Measurements from ENCODE around the gene CDC42EP5.

DNA sequence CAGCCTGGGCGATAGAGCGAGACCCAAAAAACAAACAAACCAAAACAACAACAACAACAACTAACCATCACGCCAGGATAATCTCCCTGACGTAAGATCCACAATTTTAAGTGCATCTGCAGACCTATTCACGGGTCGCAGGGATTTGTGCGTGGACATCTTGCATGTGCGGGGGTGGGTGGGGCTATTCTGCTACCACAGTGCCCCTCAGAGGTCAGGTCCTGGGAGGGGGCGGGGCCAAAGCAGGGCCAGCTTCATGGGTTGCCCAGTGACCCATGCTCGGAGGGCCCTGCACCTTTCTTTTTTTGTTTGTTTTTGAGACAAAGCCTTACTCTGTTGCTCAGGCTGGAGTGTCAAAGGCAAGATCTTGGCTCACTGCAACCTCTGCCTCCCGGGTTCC is 2.6 kb upstream of the CDC42EP5 start:
- TF ChIP-seq POLR2A (IDR thresholded peaks at IDR 0.05; ENCODE audit: low read depth, low read length) (no peak), POLR2AphosphoS5 (IDR thresholded peaks at IDR 0.05; ENCODE audit: low read depth, low read length) (no peak)
